Endothelial cell of umbilical vein (primary cell): ENCODE results near the gene RAD23B. TPM values are rescaled to one million over a fixed set of nuclear protein-coding genes. Genes with fewer than 3 reads are reported as not detected.

ENCODE experiments used
- BruUV-seq: library from RNA; stranded (reverse); fragments of 400-500 nt; replicated peaks from 2 replicates; lab custom pipeline; 2021; lab: Mats Ljungman, UMichigan
- CTCF ChIA-PET: fragments of 300-600, 350-600 bp; sonication (Branson Sonifier 250); formaldehyde crosslinking; loops from one replicate; lab custom pipeline; 2021; ENCODE audit warnings: antibody characterized with exemption, inconsistent platforms; lab: Charles Lee
- POLR2A ChIA-PET: fragments of 300-600, 350-600 bp; sonication (Branson Sonifier 250); formaldehyde crosslinking; loops from one replicate; lab custom pipeline; 2021; ENCODE audit warnings: antibody characterized with exemption, inconsistent platforms; lab: Charles Lee
- DNase-seq: peaks from one replicate; pipeline ENCODE4 v3.0.0-alpha.2; 2011; ENCODE audit warnings: low read depth, low spot score
- FAIRE-seq: peaks from 2 replicates; lab custom pipeline; 2011; peaks lifted over from hg19 to GRCh38; lab: Jason Lieb, UNC
- H2AFZ ChIP-seq: 2 replicates; pipeline ENCODE4 v1.6.0; 2012; ENCODE audit warnings: low read depth, low read length, control low read depth, inconsistent platforms
- H3K27ac ChIP-seq: 2 replicates; pipeline ENCODE4 v1.5.1; 2011; ENCODE audit warnings: low read depth, mild to moderate bottlenecking, control low read depth, low read length, moderate library complexity; ENCODE audit not compliant: insufficient read depth
- H3K27me3 ChIP-seq, 2 experiments: 2 replicates each; pipeline versions ENCODE4 v1.6.0 to v1.6.1; 2011; ENCODE audit warnings: low read length in 2 of 2, mixed read lengths in 1 of 2; ENCODE audit not compliant: control insufficient read depth in 2 of 2, insufficient read depth in 2 of 2
- H3K36me3 ChIP-seq, 2 experiments: 2 replicates in 1 of 2; 3 replicates in 1 of 2; pipeline ENCODE4 v1.5.1; 2011; ENCODE audit warnings: low read length in 2 of 2, mild to moderate bottlenecking in 1 of 2, moderate library complexity in 1 of 2; ENCODE audit not compliant: control insufficient read depth in 2 of 2, insufficient read depth in 2 of 2; ENCODE audit errors: extremely low read depth in 1 of 2
- H3K4me1 ChIP-seq: 3 replicates; pipeline ENCODE4 v1.5.1; 2011; ENCODE audit warnings: mild to moderate bottlenecking, low read length; ENCODE audit not compliant: control insufficient read depth, insufficient read depth; ENCODE audit errors: extremely low read depth
- H3K4me2 ChIP-seq: 2 replicates; pipeline ENCODE4 v1.6.1; 2011; ENCODE audit warnings: low read length, control low read depth, mixed read lengths; ENCODE audit not compliant: insufficient read depth
- H3K4me3 ChIP-seq, 3 experiments: fragments of 200-600 bp in 1 of 3; sonication (generic), shearing (Covaris generic) in 1 of 3; replicated peaks in 1 of 3; 2 replicates each; pipeline ENCODE4 v1.5.1; 2011 to 2016; ENCODE audit warnings: control low read depth in 3 of 3, low read length in 3 of 3, mild to moderate bottlenecking in 2 of 3, inconsistent platforms in 1 of 3, low read depth in 1 of 3, moderate library complexity in 1 of 3; ENCODE audit not compliant: insufficient read depth in 1 of 3
- H3K79me2 ChIP-seq: 2 replicates; pipeline ENCODE4 v1.6.0; 2012; ENCODE audit warnings: low read length, inconsistent platforms; ENCODE audit not compliant: control insufficient read depth, insufficient read depth
- H3K9ac ChIP-seq: replicated peaks from 2 replicates; pipeline ENCODE3; 2011; ENCODE audit warnings: low read length, control low read depth; ENCODE audit not compliant: insufficient read depth; ENCODE audit errors: extremely low read depth
- H3K9me1 ChIP-seq: replicated peaks from 3 replicates; pipeline ENCODE4 v1.6.0; 2011; ENCODE audit warnings: mild to moderate bottlenecking, low read length; ENCODE audit not compliant: control insufficient read depth, insufficient read depth; ENCODE audit errors: extremely low read depth
- H3K9me3 ChIP-seq: replicated peaks from 2 replicates; pipeline ENCODE4 v1.5.1; 2012; ENCODE audit warnings: low read length, inconsistent platforms; ENCODE audit not compliant: control insufficient read depth, insufficient read depth
- H4K20me1 ChIP-seq: replicated peaks from 2 replicates; pipeline ENCODE3; 2011; ENCODE audit warnings: mild to moderate bottlenecking, low read length; ENCODE audit not compliant: control insufficient read depth, insufficient read depth; ENCODE audit errors: extremely low read depth
- EZH2 ChIP-seq: IDR thresholded peaks from 2 replicates; pipeline ENCODE4 v1.6.1; 2012; ENCODE audit warnings: borderline replicate concordance, low read depth, mild to moderate bottlenecking, moderate library complexity, low read length, inconsistent platforms; ENCODE audit not compliant: severe bottlenecking
- FOS ChIP-seq: IDR thresholded peaks from 2 replicates; pipeline ENCODE4 v1.6.1; 2011; ENCODE audit warnings: mild to moderate bottlenecking, low read length, moderate library complexity, borderline replicate concordance; ENCODE audit not compliant: insufficient read depth
- GATA2 ChIP-seq: IDR thresholded peaks from 2 replicates; pipeline ENCODE4 v1.7.0; 2011; ENCODE audit warnings: low read depth, mild to moderate bottlenecking, moderate library complexity, mixed read lengths, low read length; ENCODE audit not compliant: insufficient read length, insufficient read depth
- JUN ChIP-seq: IDR thresholded peaks from 2 replicates; pipeline ENCODE4 v1.6.1; 2011; ENCODE audit warnings: borderline replicate concordance, low read depth; ENCODE audit not compliant: insufficient read length, insufficient read depth
- MYC ChIP-seq: IDR thresholded peaks from one replicate; pipeline ENCODE4 v1.6.1; 2011; ENCODE audit warnings: mild to moderate bottlenecking, low read depth, low read length
- POLR2A ChIP-seq: IDR thresholded peaks from 2 replicates; pipeline ENCODE4 v1.6.1; 2012; ENCODE audit warnings: low read depth, mild to moderate bottlenecking, control low read depth, low read length
- POLR2AphosphoS5 ChIP-seq: IDR thresholded peaks from 2 replicates; pipeline ENCODE4 v1.6.1; 2012; ENCODE audit warnings: low read depth, mild to moderate bottlenecking, control low read depth, low read length, moderate library complexity; ENCODE audit not compliant: insufficient read depth
- dilution Hi-C: fragments of 300-500 bp; cut with MboI; formaldehyde crosslinking; loops from one replicate; pipeline ENCODE4 v1.15.0; 2019; ENCODE audit warnings: low sequenced_read_pairs; ENCODE audit not compliant: extremely low pct_ligation_motif_present
- intact Hi-C: fragments of 100-400 bp; cut with micrococcal nuclease; formaldehyde crosslinking; loops from one replicate; pipeline ENCODE4 v1.10.0; 2022
- polyA plus RNA-seq, 4 experiments: library from polyadenylated mRNA; depleted of rRNA in 3 of 4; stranded (reverse) in 3 of 4; unstranded in 1 of 4; fragments of >200 nt; gene quantifications; 2 replicates each; pipeline versions ENCODE4 v1.2.1 to v1.2.3, GENCODE V29; 2011 to 2012; ENCODE audit warnings: missing spikeins in 1 of 4
- total RNA-seq: library from RNA; stranded (reverse); gene quantifications from 2 replicates; pipeline ENCODE4 v1.2.3, GENCODE V29; 2021
- TF ChIP-seq, protein P1 (sequence below): IDR thresholded peaks from 2 replicates; pipeline ENCODE4 v1.6.1; 2011; ENCODE audit not compliant: insufficient read depth, insufficient read length
- TF ChIP-seq, protein P2 (sequence below), 2 donors: IDR thresholded peaks; 1 replicate in 1 of 2; 2 replicates in 1 of 2; pipeline ENCODE4 v1.5.1; 2011; ENCODE audit warnings: low read length in 2 of 2, mild to moderate bottlenecking in 2 of 2, moderate library complexity in 2 of 2, control low read depth in 1 of 2, inconsistent platforms in 1 of 2, low read depth in 1 of 2; ENCODE audit not compliant: insufficient read depth in 1 of 2; ENCODE audit errors: extremely low read depth in 1 of 2

The RAD23B gene
- total and polyA plus RNA-seq, 2 donors (not counting 3 experiments of a cell fraction or from before 2014, with no cell fraction given), result 63.8 to 100 TPM

DNA sequence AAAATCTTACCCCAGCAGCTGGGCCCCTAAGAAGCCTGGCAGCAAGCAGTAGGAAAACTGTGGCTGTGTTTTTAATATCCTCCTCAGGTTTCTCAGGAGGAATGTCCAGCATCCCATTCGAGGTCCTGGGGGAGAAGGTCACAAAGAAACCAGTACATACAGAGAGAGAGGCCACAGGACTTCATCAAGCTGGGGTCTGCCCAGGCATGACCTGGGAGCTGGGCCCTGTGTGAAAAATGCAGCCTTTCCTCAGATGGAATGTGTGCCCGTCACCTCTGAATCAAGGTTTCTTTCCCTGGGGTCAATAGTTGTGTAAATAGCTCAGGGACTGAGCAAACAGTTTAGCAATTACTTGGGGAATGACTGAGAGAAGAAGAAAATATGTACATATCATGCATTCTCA, 33.9 kb upstream of the RAD23B start:
- Histone ChIP-seq H3K4me3 (no peak overlapping the region), H3K36me3 (no peaks in the 10 kb centered on the region), H3K79me2 (no peaks in the 10 kb centered on the region), H3K9me1 (no peaks in the 10 kb centered on the region), H2AFZ (no peak overlapping the region), H3K9me3 (no peaks in the 10 kb centered on the region), H3K27me3 (peaks cover 5 to 6% of the 10 kb centered on the region in 2 experiments), H3K27ac (no peak overlapping the region), H3K4me2 (no peak overlapping the region), H4K20me1 (no peaks in the 10 kb centered on the region), H3K4me1 (no peaks in the 10 kb centered on the region), H3K9ac (no peak overlapping the region)
- DNase-seq, result no peak
- ChIA-PET CTCF (no interaction called here), POLR2A (no interaction called here)
- TF ChIP-seq EZH2 (no peak), POLR2A (no peak), GATA2 (no peak), POLR2AphosphoS5 (no peak)
- TF ChIP-seq, protein P1, sequence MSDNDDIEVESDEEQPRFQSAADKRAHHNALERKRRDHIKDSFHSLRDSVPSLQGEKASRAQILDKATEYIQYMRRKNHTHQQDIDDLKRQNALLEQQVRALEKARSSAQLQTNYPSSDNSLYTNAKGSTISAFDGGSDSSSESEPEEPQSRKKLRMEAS, result no peak
- no peak for FAIRE-seq
- dilution Hi-C loops, result no loop called here
- BruUV-seq, result no TSS peak
- intact Hi-C loops, result no loop called here

DNA sequence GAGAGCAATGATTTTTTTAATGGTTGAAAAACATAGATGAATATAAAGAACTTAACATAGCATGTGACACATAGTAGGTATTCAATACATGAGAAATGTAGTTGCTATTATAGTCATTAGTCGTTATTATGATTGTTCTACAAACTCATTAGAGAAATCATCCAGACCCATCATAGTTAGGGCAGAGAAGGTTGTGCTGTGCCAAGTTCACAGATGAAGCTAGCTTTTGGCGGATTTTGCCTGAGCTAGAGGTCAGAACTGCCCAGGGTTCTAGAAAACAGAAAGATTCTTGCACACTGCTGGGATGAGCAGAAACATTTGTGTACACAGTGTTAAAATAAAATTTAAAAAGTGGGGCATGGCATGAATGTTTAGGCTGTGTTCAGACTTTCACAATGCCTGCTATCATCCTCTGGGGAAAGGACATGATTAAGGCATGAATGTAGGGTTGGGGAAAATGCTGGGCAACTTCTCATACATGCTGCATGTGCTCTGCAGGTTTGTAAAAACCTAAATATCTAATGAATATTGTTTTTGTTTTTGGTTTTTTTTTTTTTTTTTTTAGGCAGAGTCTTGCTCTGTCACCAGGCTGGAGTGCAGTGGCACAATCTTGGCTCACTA, 33.3 kb upstream of the RAD23B start:
- FAIRE-seq, result no peak

More for the DNA sequence above, 33.3 kb upstream of the RAD23B start:
- no peak for DNase-seq
- no TSS peak for BruUV-seq
- Histone ChIP-seq H4K20me1 (no peaks in the 10 kb centered on the region), H3K27me3 (peaks cover 6% of the 10 kb centered on the region in 2 experiments), H3K9me3 (no peaks in the 10 kb centered on the region), H3K4me2 (no peak overlapping the region), H3K36me3 (no peaks in the 10 kb centered on the region), H3K9me1 (no peaks in the 10 kb centered on the region), H3K4me3 (no peak overlapping the region), H2AFZ (no peak overlapping the region), H3K4me1 (no peaks in the 10 kb centered on the region), H3K9ac (no peak overlapping the region), H3K27ac (no peak overlapping the region), H3K79me2 (no peaks in the 10 kb centered on the region)
- ChIA-PET POLR2A (no interaction called here), CTCF (no interaction called here)
- TF ChIP-seq POLR2A, result no peak
- TF ChIP-seq, protein P2, sequence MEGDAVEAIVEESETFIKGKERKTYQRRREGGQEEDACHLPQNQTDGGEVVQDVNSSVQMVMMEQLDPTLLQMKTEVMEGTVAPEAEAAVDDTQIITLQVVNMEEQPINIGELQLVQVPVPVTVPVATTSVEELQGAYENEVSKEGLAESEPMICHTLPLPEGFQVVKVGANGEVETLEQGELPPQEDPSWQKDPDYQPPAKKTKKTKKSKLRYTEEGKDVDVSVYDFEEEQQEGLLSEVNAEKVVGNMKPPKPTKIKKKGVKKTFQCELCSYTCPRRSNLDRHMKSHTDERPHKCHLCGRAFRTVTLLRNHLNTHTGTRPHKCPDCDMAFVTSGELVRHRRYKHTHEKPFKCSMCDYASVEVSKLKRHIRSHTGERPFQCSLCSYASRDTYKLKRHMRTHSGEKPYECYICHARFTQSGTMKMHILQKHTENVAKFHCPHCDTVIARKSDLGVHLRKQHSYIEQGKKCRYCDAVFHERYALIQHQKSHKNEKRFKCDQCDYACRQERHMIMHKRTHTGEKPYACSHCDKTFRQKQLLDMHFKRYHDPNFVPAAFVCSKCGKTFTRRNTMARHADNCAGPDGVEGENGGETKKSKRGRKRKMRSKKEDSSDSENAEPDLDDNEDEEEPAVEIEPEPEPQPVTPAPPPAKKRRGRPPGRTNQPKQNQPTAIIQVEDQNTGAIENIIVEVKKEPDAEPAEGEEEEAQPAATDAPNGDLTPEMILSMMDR (IDR thresholded peaks at IDR 0.05; ENCODE audit: extremely low read depth in 1 of 2, insufficient read depth in 1 of 2, low read depth in 1 of 2, low read length in 2 of 2), result no peak
- TF ChIP-seq FOS, result no peak
- no peak for TF ChIP-seq JUN
- no peak for TF ChIP-seq MYC
- no peak for TF ChIP-seq EZH2
- TF ChIP-seq, protein P1, result no peak
- no peak for TF ChIP-seq POLR2AphosphoS5
- TF ChIP-seq GATA2, result no peak
- intact Hi-C loops, result no loop called here
- dilution Hi-C loops, result no loop called here
